OCI-LY3 (cell line): Measurements from ENCODE around the gene SH2D4B.

Experiments
- H2AFZ ChIP-seq: fragments of 200-600, 300-600 bp; shearing (Covaris generic); 2 replicates; pipeline ENCODE4 v1.6.0; 2014; ENCODE audit warnings: antibody characterized with exemption, low read depth, low read length
- H3K27ac ChIP-seq: fragments of 200-600, 300-600 bp; sonication (generic); 2 replicates; pipeline ENCODE4 v1.5.1; 2014; ENCODE audit warnings: mild to moderate bottlenecking, low read length, moderate library complexity, mixed read lengths
- H3K27me3 ChIP-seq: fragments of 200-600, 300-600 bp; sonication (generic); 2 replicates; pipeline ENCODE4 v1.6.1; 2014; ENCODE audit warnings: low read depth, low read length, mixed read lengths
- H3K36me3 ChIP-seq: fragments of 200-600, 300-600 bp; sonication (generic); replicated peaks from 2 replicates; pipeline ENCODE3; 2014; ENCODE audit warnings: low read depth, low read length, mixed read lengths
- H3K4me1 ChIP-seq: fragments of 300-600, 200-600 bp; sonication (generic); 2 replicates; pipeline ENCODE4 v1.6.1; 2014; ENCODE audit warnings: low read length, mixed read lengths
- H3K4me2 ChIP-seq: fragments of 200-600, 300-600 bp; sonication (generic); 2 replicates; pipeline ENCODE4 v1.6.1; 2014; ENCODE audit warnings: low read length, mixed read lengths
- H3K4me3 ChIP-seq: fragments of 300-600, 200-600 bp; sonication (generic); 2 replicates; pipeline ENCODE4 v1.5.1; 2014; ENCODE audit warnings: antibody characterized with exemption, mild to moderate bottlenecking, low read length, moderate library complexity
- H3K79me2 ChIP-seq: fragments of 300-600, 200-600 bp; shearing (Covaris generic); 2 replicates; pipeline ENCODE4 v1.6.1; 2014; ENCODE audit warnings: mild to moderate bottlenecking, low read length, mixed read lengths
- H3K9ac ChIP-seq: fragments of 300-600, 200-600 bp; shearing (Covaris generic); 2 replicates; pipeline ENCODE4 v1.6.0; 2014; ENCODE audit warnings: mild to moderate bottlenecking, low read length, moderate library complexity
- H3K9me3 ChIP-seq: fragments of 200-600, 300-600 bp; shearing (Covaris generic); 2 replicates; pipeline ENCODE4 v1.6.1; 2014; ENCODE audit warnings: low read length, mixed read lengths; ENCODE audit not compliant: insufficient read depth
- H4K20me1 ChIP-seq: fragments of 200-600, 300-600 bp; sonication (generic); 2 replicates; pipeline ENCODE4 v1.6.1; 2016; ENCODE audit warnings: low read length, mixed read lengths; ENCODE audit not compliant: insufficient read depth
- CTCF ChIP-seq: fragments of 200-600, 300-600 bp; sonication (generic); IDR thresholded peaks from 2 replicates; pipeline ENCODE4 v1.5.1; 2014; ENCODE audit warnings: antibody characterized with exemption, low read length, low read depth
- EZH2phosphoT487 ChIP-seq: fragments of 200-600 bp; shearing (Covaris generic); IDR thresholded peaks from 2 replicates; pipeline ENCODE4 v1.6.1; 2018; ENCODE audit warnings: antibody characterized with exemption, mixed run types, low read depth

SH2D4B gene

GRCh38 chr10:80515941-80516340 is 21.8 kb upstream of the SH2D4B start:
- no peaks in the 10 kb centered on the region for H3K36me3 ChIP-seq
- no peak overlapping the region for H3K4me3 ChIP-seq
- no peaks in the 10 kb centered on the region for H3K79me2 ChIP-seq
- no peaks in the 10 kb centered on the region for H3K27me3 ChIP-seq
- no peak overlapping the region for H3K27ac ChIP-seq
- H3K4me1 ChIP-seq: peaks cover 4% of the 10 kb centered on the region; the same call in 1 of the 2 replicates
- H3K9ac ChIP-seq: no peak overlapping the region
- no peaks in the 10 kb centered on the region for H4K20me1 ChIP-seq
- TF ChIP-seq EZH2phosphoT487 (no peak), CTCF (no peak)
- no peak overlapping the region for H3K4me2 ChIP-seq
- H3K9me3 ChIP-seq: no peaks in the 10 kb centered on the region
- H2AFZ ChIP-seq: no peak overlapping the region

GRCh38 chr10:80516506-80517075 is 21.1 kb upstream of the SH2D4B start:
- Histone ChIP-seq H3K4me3 (no peak overlapping the region), H3K9ac (no peak overlapping the region), H4K20me1 (no peaks in the 10 kb centered on the region), H2AFZ (no peak overlapping the region), H3K9me3 (no peaks in the 10 kb centered on the region), H3K4me2 (no peak overlapping the region), H3K27ac (no peak overlapping the region), H3K79me2 (no peaks in the 10 kb centered on the region), H3K36me3 (no peaks in the 10 kb centered on the region), H3K4me1 (no peaks in the 10 kb centered on the region), H3K27me3 (no peaks in the 10 kb centered on the region)
- TF ChIP-seq CTCF (no peak), EZH2phosphoT487 (no peak)

- H2AFZ ChIP-seq: no peak overlapping the region
- H3K27me3 ChIP-seq: no peaks in the 10 kb centered on the region
- H3K27ac ChIP-seq: no peak overlapping the region
- no peaks in the 10 kb centered on the region for H3K9me3 ChIP-seq
- no peaks in the 10 kb centered on the region for H3K36me3 ChIP-seq
- no peak overlapping the region for H3K4me3 ChIP-seq
- H4K20me1 ChIP-seq: no peaks in the 10 kb centered on the region
- no peaks in the 10 kb centered on the region for H3K4me1 ChIP-seq
- H3K4me2 ChIP-seq: no peak overlapping the region
- no peaks in the 10 kb centered on the region for H3K79me2 ChIP-seq
- TF ChIP-seq CTCF: no peak
- no peak for TF ChIP-seq EZH2phosphoT487
- H3K9ac ChIP-seq: no peak overlapping the region
Measured at GRCh38 chr10:80517416-80518142, 20.1 kb upstream of the SH2D4B start.

GRCh38 chr10:80518143-80518806 is 19.4 kb upstream of the SH2D4B start:
- Histone ChIP-seq H3K4me2 (no peak overlapping the region), H4K20me1 (no peaks in the 10 kb centered on the region), H3K9me3 (no peaks in the 10 kb centered on the region), H3K79me2 (no peaks in the 10 kb centered on the region), H3K9ac (no peak overlapping the region), H3K4me1 (no peaks in the 10 kb centered on the region), H3K27ac (no peak overlapping the region), H3K27me3 (no peaks in the 10 kb centered on the region), H2AFZ (no peak overlapping the region), H3K4me3 (no peak overlapping the region), H3K36me3 (no peaks in the 10 kb centered on the region)
- TF ChIP-seq EZH2phosphoT487 (no peak), CTCF (no peak)
